ENCODE measurements around the gene RUNDC3A. TPM values are rescaled to one million over a fixed set of nuclear protein-coding genes. Genes with fewer than 3 reads are reported as not detected.
"Not testable (repeated sequence)": the region's sequence is repeated elsewhere in the genome, so short reads cannot be mapped to it uniquely, and the experiment has no call there.

The RUNDC3A gene
- total RNA-seq, 1 donor: under 0.01 TPM

- DNase-seq (ENCODE audit: low read depth): no peak
- TF ChIP-seq CTCF (IDR thresholded peaks at IDR 0.05; ENCODE audit: insufficient read depth, low read depth, low read length): no peak
- no peak overlapping the region for H3K4me3 ChIP-seq (ENCODE audit: low read depth, low read length)
These were observed 51.7 kb downstream of the RUNDC3A start for GRCh38 chr17:44360144-44360533.

GRCh38 chr17:44360826-44361225 is 52.4 kb downstream of the RUNDC3A start:
- H3K4me3 ChIP-seq (ENCODE audit: low read depth, low read length): no peak overlapping the region
- no peak for TF ChIP-seq CTCF (IDR thresholded peaks at IDR 0.05; ENCODE audit: insufficient read depth, low read depth, low read length)
- DNase-seq (ENCODE audit: low read depth): peak; percentile 67

GRCh38 chr17:44361292-44362260 is 53.2 kb downstream of the RUNDC3A start:
- no peak for DNase-seq (ENCODE audit: low read depth)
- no peak overlapping the region for H3K4me3 ChIP-seq (ENCODE audit: low read depth, low read length)
- TF ChIP-seq CTCF (IDR thresholded peaks at IDR 0.05; ENCODE audit: insufficient read depth, low read depth, low read length): no peak

DNA sequence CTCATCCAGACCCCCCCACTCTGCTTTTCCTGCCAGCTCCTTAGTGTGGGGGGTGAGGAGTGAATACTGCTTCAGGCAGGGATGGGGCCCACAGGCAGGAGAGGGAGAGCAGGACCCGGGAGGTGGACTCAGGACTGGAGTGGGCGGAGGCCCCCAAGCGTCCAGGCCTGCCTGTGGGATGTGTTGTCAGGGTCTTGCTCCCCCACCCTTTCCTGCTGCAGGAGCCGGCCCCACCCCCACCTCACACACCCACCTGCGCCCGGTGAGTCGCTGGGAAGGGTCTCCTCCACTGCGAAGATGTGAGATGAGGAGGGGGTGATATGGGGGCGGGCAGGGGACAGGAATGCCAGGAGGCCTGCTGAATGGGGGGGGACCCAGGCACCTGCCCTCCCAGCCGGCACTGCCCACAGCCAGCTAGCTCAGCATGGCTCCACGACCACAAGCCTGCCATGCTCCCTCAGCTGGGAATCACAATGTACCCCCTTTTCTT is 54.1 kb downstream of the RUNDC3A start:
- no peak for DNase-seq (ENCODE audit: low read depth)
- TF ChIP-seq CTCF (IDR thresholded peaks at IDR 0.05; ENCODE audit: insufficient read depth, low read depth, low read length): no peak
- peak overlapping the region; percentile 73 for H3K4me3 ChIP-seq (ENCODE audit: low read depth, low read length)

- no peak for DNase-seq (ENCODE audit: low read depth)
- H3K4me3 ChIP-seq (ENCODE audit: low read depth, low read length): peak overlapping the region; percentile 73
- no peak for TF ChIP-seq CTCF (IDR thresholded peaks at IDR 0.05; ENCODE audit: insufficient read depth, low read depth, low read length)
These were observed 54.7 kb downstream of the RUNDC3A start for GRCh38 chr17:44362949-44363612.

GRCh38 chr17:44363613-44364159 is 55.3 kb downstream of the RUNDC3A start, which contains the start of gene FAM171A2:
FAM171A2 (minus strand) TSS chr17:44363853; CDS start chr17:44363714, 139 bp downstream.
- peak; percentile 39 for DNase-seq (ENCODE audit: low read depth)
- peak; percentile 30 for TF ChIP-seq CTCF (IDR thresholded peaks at IDR 0.05; ENCODE audit: insufficient read depth, low read depth, low read length)
- H3K4me3 ChIP-seq (ENCODE audit: low read depth, low read length): peak within 1 kb of the TSS; percentile 73

- DNase-seq (ENCODE audit: low read depth); H3K4me3 ChIP-seq (ENCODE audit: low read depth, low read length): not testable (repeated sequence)
These were observed 56.6 kb downstream of the RUNDC3A start for GRCh38 chr17:44365051-44365450.

All from fibroblast of villous mesenchyme (primary cell).